HEK293 (cell line): ENCODE measurements around the gene CDRT4.

ENCODE experiments used
- KLF8 ChIP-seq: fragments of 450-650 bp; formaldehyde crosslinking; IDR thresholded peaks from 2 replicates; pipeline ENCODE4 v1.5.1; 2016; ENCODE audit warnings: missing biosample characterization, missing genetic modification characterization
- REST ChIP-seq: fragments of 450-650 bp; formaldehyde crosslinking; IDR thresholded peaks from 2 replicates; pipeline ENCODE4 v1.5.1; 2016; ENCODE audit warnings: missing biosample characterization, missing genetic modification characterization
- TCF7L2 ChIP-seq: IDR thresholded peaks from 2 replicates; pipeline ENCODE4 v1.6.1; 2011; ENCODE audit warnings: low read depth, mild to moderate bottlenecking, inconsistent platforms, low read length, moderate library complexity, borderline replicate concordance
- ZNF132 ChIP-seq: fragments of 450-650 bp; formaldehyde crosslinking; IDR thresholded peaks from 2 replicates; pipeline ENCODE4 v1.5.1; 2017; ENCODE audit warnings: missing biosample characterization, missing genetic modification characterization, borderline replicate concordance
- ZNF23 ChIP-seq: fragments of 450-650 bp; formaldehyde crosslinking; IDR thresholded peaks from 2 replicates; pipeline ENCODE4 v1.5.1; 2016; ENCODE audit warnings: missing biosample characterization, missing genetic modification characterization, borderline replicate concordance
- ZNF394 ChIP-seq: fragments of 450-650 bp; formaldehyde crosslinking; IDR thresholded peaks from 2 replicates; pipeline ENCODE4 v1.5.1; 2016; ENCODE audit warnings: missing biosample characterization, missing genetic modification characterization, mild to moderate bottlenecking, moderate library complexity, borderline replicate concordance
- ZNF416 ChIP-seq: fragments of 450-650 bp; formaldehyde crosslinking; IDR thresholded peaks from 2 replicates; pipeline ENCODE4 v1.5.1; 2016; ENCODE audit warnings: missing biosample characterization, missing genetic modification characterization
- ZNF639 ChIP-seq: fragments of 450-650 bp; formaldehyde crosslinking; IDR thresholded peaks from 2 replicates; pipeline ENCODE4 v1.5.1; 2016; ENCODE audit warnings: missing biosample characterization, missing genetic modification characterization
- ZNF785 ChIP-seq: fragments of 450-650 bp; formaldehyde crosslinking; IDR thresholded peaks from 2 replicates; pipeline ENCODE4 v1.5.1; 2016; ENCODE audit warnings: missing biosample characterization, missing genetic modification characterization
- ZNF792 ChIP-seq: fragments of 450-650 bp; formaldehyde crosslinking; IDR thresholded peaks from 2 replicates; pipeline ENCODE4 v1.5.1; 2016; ENCODE audit warnings: missing biosample characterization, missing genetic modification characterization
- TF ChIP-seq, protein P1 (sequence below): fragments of 450-650 bp; formaldehyde crosslinking; IDR thresholded peaks from 2 replicates; pipeline ENCODE4 v1.5.1; 2016; ENCODE audit warnings: missing biosample characterization, missing genetic modification characterization
- TF ChIP-seq, protein P2 (sequence below): fragments of 450-650 bp; formaldehyde crosslinking; IDR thresholded peaks from 2 replicates; pipeline ENCODE4 v1.5.1; 2017; ENCODE audit warnings: missing biosample characterization, missing genetic modification characterization
- TF ChIP-seq, protein P3 (sequence below): fragments of 450-650 bp; formaldehyde crosslinking; IDR thresholded peaks from 2 replicates; pipeline ENCODE4 v1.5.1; 2017; ENCODE audit warnings: missing biosample characterization, missing genetic modification characterization

- no peak for TF ChIP-seq TCF7L2
- TF ChIP-seq, protein P1, sequence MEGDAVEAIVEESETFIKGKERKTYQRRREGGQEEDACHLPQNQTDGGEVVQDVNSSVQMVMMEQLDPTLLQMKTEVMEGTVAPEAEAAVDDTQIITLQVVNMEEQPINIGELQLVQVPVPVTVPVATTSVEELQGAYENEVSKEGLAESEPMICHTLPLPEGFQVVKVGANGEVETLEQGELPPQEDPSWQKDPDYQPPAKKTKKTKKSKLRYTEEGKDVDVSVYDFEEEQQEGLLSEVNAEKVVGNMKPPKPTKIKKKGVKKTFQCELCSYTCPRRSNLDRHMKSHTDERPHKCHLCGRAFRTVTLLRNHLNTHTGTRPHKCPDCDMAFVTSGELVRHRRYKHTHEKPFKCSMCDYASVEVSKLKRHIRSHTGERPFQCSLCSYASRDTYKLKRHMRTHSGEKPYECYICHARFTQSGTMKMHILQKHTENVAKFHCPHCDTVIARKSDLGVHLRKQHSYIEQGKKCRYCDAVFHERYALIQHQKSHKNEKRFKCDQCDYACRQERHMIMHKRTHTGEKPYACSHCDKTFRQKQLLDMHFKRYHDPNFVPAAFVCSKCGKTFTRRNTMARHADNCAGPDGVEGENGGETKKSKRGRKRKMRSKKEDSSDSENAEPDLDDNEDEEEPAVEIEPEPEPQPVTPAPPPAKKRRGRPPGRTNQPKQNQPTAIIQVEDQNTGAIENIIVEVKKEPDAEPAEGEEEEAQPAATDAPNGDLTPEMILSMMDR (tag by site-specific recombination), result no peak
- TF ChIP-seq ZNF639, result no peak
- TF ChIP-seq ZNF416 (tag by site-specific recombination), result no peak
- TF ChIP-seq, protein P2, sequence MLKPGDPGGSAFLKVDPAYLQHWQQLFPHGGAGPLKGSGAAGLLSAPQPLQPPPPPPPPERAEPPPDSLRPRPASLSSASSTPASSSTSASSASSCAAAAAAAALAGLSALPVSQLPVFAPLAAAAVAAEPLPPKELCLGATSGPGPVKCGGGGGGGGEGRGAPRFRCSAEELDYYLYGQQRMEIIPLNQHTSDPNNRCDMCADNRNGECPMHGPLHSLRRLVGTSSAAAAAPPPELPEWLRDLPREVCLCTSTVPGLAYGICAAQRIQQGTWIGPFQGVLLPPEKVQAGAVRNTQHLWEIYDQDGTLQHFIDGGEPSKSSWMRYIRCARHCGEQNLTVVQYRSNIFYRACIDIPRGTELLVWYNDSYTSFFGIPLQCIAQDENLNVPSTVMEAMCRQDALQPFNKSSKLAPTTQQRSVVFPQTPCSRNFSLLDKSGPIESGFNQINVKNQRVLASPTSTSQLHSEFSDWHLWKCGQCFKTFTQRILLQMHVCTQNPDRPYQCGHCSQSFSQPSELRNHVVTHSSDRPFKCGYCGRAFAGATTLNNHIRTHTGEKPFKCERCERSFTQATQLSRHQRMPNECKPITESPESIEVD (tag by site-specific recombination), result no peak
- TF ChIP-seq REST (tag by site-specific recombination), result no peak
- TF ChIP-seq KLF8 (tag by site-specific recombination), result no peak
- no peak for TF ChIP-seq ZNF23 (tag by site-specific recombination)
- TF ChIP-seq, protein P3, sequence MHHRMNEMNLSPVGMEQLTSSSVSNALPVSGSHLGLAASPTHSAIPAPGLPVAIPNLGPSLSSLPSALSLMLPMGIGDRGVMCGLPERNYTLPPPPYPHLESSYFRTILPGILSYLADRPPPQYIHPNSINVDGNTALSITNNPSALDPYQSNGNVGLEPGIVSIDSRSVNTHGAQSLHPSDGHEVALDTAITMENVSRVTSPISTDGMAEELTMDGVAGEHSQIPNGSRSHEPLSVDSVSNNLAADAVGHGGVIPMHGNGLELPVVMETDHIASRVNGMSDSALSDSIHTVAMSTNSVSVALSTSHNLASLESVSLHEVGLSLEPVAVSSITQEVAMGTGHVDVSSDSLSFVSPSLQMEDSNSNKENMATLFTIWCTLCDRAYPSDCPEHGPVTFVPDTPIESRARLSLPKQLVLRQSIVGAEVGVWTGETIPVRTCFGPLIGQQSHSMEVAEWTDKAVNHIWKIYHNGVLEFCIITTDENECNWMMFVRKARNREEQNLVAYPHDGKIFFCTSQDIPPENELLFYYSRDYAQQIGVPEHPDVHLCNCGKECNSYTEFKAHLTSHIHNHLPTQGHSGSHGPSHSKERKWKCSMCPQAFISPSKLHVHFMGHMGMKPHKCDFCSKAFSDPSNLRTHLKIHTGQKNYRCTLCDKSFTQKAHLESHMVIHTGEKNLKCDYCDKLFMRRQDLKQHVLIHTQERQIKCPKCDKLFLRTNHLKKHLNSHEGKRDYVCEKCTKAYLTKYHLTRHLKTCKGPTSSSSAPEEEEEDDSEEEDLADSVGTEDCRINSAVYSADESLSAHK (tag by site-specific recombination), result no peak
- TF ChIP-seq ZNF785 (tag by site-specific recombination), result no peak
- no peak for TF ChIP-seq ZNF132
- no peak for TF ChIP-seq ZNF394 (tag by site-specific recombination)
- TF ChIP-seq ZNF792 (tag by site-specific recombination), result no peak
Measured at GRCh38 chr17:15507001-15507400, 39.6 kb upstream of the CDRT4 start.
